ENCODE measurements around the gene TUBA4A. TPM values are rescaled to one million over a fixed set of nuclear protein-coding genes. Genes with fewer than 3 reads are reported as not detected.

TUBA4A gene
- total and polyA plus RNA-seq, 9 of the 15 experiments (the other 6 are each of a cell fraction or from before 2014, with no cell fraction given): 25.1 to 174 (median 42.4) TPM

DNA sequence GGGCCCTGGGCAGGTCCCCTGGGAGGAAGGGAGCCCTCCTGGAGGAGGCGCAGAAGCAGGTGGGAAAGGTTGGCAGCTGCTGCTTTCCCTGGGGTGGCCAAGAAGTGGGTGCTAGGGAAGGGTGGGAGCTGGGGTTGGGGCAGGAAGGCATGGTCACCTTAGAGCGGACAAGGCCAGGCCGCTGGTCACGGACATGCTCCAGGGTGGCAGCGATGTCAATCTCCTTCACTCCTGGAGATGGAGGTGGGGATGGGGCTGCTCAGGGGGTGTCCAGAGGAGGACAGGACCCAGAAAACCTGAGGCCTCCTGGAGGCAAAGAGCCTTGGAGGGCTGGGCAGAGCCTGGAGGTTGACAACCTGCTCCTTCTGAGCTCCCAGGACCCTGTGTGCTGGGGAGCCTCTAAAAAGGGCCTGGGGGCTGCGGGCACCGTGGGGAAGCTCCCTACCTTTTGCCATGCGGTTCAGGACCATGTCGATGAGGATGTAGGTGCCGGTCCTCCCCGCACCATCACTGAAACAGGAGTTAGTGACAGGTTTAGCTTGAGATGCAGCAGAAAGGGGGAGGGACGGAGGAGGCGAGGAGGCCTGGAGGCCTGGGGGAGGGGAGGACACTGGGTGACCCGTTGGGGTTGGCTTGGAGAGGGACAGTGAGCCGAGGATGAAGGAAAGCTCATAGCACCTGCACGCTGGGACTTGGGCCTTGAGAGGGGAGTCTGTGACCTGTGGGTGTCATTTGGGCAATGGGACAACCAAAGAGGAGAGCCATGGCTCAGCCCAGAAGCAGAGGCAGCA, 36.9 kb upstream of the TUBA4A start:
- 51% methylated on average over 9 of the region's 16 CpGs for WGBS (ENCODE audit: insufficient coverage, low coverage, missing lambda C conversion rate)
- no peaks in the 10 kb centered on the region for H3K79me2 ChIP-seq (ENCODE audit: control insufficient read depth, insufficient read depth, low read length)
- no peaks in the 10 kb centered on the region for H3K9me3 ChIP-seq (replicated peaks; ENCODE audit: control insufficient read depth, insufficient read depth, low read depth, low read length)
- intact Hi-C loops (cut with micrococcal nuclease) (no loop called here), in situ Hi-C loops (cut with MboI) (loop anchor here (5.0 kb wide), 1 partner anchor 118 kb away; the partner anchor contains the start of gene SLC23A3)
- ChIA-PET POLR2A (interaction anchor here (0.7 to 1.2 kb wide), 3 partner anchors 10 to 853 kb away, joined by 3 to 4 read pairs (median 3); no protein-coding TSS in a partner anchor), CTCF (ENCODE audit: low intra/inter-chr PET ratio) (no interaction called here)
- DNase-seq (ENCODE audit: extremely low read depth in 1 of 4, low spot score in 3 of 4): no peak
- no TSS peak for BruUV-seq (replicated peaks)
- no peak for FAIRE-seq
- no peak overlapping the region for H3K4me2 ChIP-seq (ENCODE audit: insufficient read depth, low read length)
- H3K27me3 ChIP-seq (ENCODE audit: control insufficient read depth in 2 of 2, insufficient read depth in 2 of 2, low read length in 2 of 2): no peaks in the 10 kb centered on the region
- H3K9ac ChIP-seq (ENCODE audit: insufficient read depth in 1 of 2, low read depth in 2 of 2, low read length in 2 of 2): no peak overlapping the region
- H3K36me3 ChIP-seq (ENCODE audit: control insufficient read depth, insufficient read depth, low read length): no peaks in the 10 kb centered on the region
- peaks cover 38 to 64% of the 10 kb centered on the region in 2 experiments for H3K4me1 ChIP-seq (replicated peaks in 1 of 2; ENCODE audit: control insufficient read depth in 2 of 2, insufficient read depth in 2 of 2, low read length in 2 of 2)
- no peak overlapping the region for H3K27ac ChIP-seq (ENCODE audit: extremely low read depth, low read depth, low read length)
- no peaks in the 10 kb centered on the region for H3K9me1 ChIP-seq (ENCODE audit: control insufficient read depth, insufficient read depth, low read length)
- no peak overlapping the region for H3K4me3 ChIP-seq
- no peak for ATAC-seq
- no peaks in the 10 kb centered on the region for H4K20me1 ChIP-seq (replicated peaks; ENCODE audit: control insufficient read depth, insufficient read depth, low read length)
- no peak overlapping the region for H2AFZ ChIP-seq (ENCODE audit: low read depth, low read length)
- TF ChIP-seq JUN (IDR thresholded peaks at IDR 0.05; ENCODE audit: borderline replicate concordance, low read depth, low read length): no peak
- no peak for TF ChIP-seq JUN (CRISPR knock-in tag; IDR thresholded peaks at IDR 0.05; ENCODE audit: borderline replicate concordance)
- no peak for TF ChIP-seq ZBED1 (IDR thresholded peaks at IDR 0.05)
- no peak for TF ChIP-seq RCOR1 (IDR thresholded peaks at IDR 0.05; ENCODE audit: borderline replicate concordance in 1 of 2, low read depth in 2 of 2, low read length in 2 of 2)
- TF ChIP-seq, protein P1, sequence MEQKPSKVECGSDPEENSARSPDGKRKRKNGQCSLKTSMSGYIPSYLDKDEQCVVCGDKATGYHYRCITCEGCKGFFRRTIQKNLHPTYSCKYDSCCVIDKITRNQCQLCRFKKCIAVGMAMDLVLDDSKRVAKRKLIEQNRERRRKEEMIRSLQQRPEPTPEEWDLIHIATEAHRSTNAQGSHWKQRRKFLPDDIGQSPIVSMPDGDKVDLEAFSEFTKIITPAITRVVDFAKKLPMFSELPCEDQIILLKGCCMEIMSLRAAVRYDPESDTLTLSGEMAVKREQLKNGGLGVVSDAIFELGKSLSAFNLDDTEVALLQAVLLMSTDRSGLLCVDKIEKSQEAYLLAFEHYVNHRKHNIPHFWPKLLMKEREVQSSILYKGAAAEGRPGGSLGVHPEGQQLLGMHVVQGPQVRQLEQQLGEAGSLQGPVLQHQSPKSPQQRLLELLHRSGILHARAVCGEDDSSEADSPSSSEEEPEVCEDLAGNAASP (IDR thresholded peaks at IDR 0.05): no peak
- TF ChIP-seq GTF2A2 (tag; IDR thresholded peaks at IDR 0.05): no peak
- no peak for TF ChIP-seq ZNF143 (CRISPR knock-in tag; IDR thresholded peaks at IDR 0.05)
- no peak for TF ChIP-seq KLF6 (CRISPR knock-in tag; IDR thresholded peaks at IDR 0.05; ENCODE audit: borderline replicate concordance)
- TF ChIP-seq, protein P2, sequence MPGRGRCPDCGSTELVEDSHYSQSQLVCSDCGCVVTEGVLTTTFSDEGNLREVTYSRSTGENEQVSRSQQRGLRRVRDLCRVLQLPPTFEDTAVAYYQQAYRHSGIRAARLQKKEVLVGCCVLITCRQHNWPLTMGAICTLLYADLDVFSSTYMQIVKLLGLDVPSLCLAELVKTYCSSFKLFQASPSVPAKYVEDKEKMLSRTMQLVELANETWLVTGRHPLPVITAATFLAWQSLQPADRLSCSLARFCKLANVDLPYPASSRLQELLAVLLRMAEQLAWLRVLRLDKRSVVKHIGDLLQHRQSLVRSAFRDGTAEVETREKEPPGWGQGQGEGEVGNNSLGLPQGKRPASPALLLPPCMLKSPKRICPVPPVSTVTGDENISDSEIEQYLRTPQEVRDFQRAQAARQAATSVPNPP (IDR thresholded peaks at IDR 0.05; ENCODE audit: borderline replicate concordance, insufficient read depth, insufficient read length): no peak
- TF ChIP-seq HNRNPUL1 (IDR thresholded peaks at IDR 0.05; ENCODE audit: low read length): no peak
- TF ChIP-seq NEUROD1 (IDR thresholded peaks at IDR 0.05; ENCODE audit: borderline replicate concordance, low read depth, low read length, partially characterized antibody): no peak
- TF ChIP-seq, protein P3, sequence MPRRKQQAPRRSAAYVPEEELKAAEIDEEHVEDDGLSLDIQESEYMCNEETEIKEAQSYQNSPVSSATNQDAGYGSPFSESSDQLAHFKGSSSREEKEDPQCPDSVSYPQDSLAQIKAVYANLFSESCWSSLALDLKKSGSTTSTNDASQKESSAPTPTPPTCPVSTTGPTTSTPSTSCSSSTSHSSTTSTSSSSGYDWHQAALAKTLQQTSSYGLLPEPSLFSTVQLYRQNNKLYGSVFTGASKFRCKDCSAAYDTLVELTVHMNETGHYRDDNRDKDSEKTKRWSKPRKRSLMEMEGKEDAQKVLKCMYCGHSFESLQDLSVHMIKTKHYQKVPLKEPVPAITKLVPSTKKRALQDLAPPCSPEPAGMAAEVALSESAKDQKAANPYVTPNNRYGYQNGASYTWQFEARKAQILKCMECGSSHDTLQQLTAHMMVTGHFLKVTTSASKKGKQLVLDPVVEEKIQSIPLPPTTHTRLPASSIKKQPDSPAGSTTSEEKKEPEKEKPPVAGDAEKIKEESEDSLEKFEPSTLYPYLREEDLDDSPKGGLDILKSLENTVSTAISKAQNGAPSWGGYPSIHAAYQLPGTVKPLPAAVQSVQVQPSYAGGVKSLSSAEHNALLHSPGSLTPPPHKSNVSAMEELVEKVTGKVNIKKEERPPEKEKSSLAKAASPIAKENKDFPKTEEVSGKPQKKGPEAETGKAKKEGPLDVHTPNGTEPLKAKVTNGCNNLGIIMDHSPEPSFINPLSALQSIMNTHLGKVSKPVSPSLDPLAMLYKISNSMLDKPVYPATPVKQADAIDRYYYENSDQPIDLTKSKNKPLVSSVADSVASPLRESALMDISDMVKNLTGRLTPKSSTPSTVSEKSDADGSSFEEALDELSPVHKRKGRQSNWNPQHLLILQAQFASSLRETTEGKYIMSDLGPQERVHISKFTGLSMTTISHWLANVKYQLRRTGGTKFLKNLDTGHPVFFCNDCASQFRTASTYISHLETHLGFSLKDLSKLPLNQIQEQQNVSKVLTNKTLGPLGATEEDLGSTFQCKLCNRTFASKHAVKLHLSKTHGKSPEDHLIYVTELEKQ (CRISPR knock-in tag; IDR thresholded peaks at IDR 0.05): no peak
- TF ChIP-seq ZNF445 (CRISPR knock-in tag; IDR thresholded peaks at IDR 0.05; ENCODE audit: low read depth): no peak
- no peak for TF ChIP-seq KLF1 (tag; IDR thresholded peaks at IDR 0.05)
